Liver (tissue), 3 donors: ENCODE results near the gene COQ7.

ENCODE experiments used
- HNF4A ChIP-seq, 2 donors: conservative IDR thresholded peaks; 2 replicates each; pipeline ENCODE4 v1.6.1; 2016; ENCODE audit warnings: antibody characterized with exemption in 2 of 2, mild to moderate bottlenecking in 2 of 2
- RAD21 ChIP-seq, 2 donors: IDR thresholded peaks; 2 replicates each; pipeline ENCODE4 v1.6.1; 2016; ENCODE audit warnings: antibody characterized with exemption in 2 of 2, mild to moderate bottlenecking in 2 of 2
- RXRA ChIP-seq, 2 donors: IDR thresholded peaks; 2 replicates each; pipeline ENCODE4 v1.6.1; 2017 to 2018; ENCODE audit warnings: antibody characterized with exemption in 2 of 2, mild to moderate bottlenecking in 1 of 2
- SP1 ChIP-seq: IDR thresholded peaks from 2 replicates; pipeline ENCODE4 v1.6.1; 2018; ENCODE audit warnings: antibody characterized with exemption, mild to moderate bottlenecking
- YY1 ChIP-seq: IDR thresholded peaks from 2 replicates; pipeline ENCODE4 v1.6.1; 2016; ENCODE audit warnings: antibody characterized with exemption, mild to moderate bottlenecking
- TF ChIP-seq, protein P1 (sequence below): fragments of 150-350 bp; IDR thresholded peaks from 2 replicates; pipeline ENCODE4 v1.5.1; 2017; ENCODE audit warnings: improper control_type of control experiment, low read depth, low read length; ENCODE audit not compliant: missing input control
- TF ChIP-seq, protein P2 (sequence below): IDR thresholded peaks from 2 replicates; pipeline ENCODE4 v1.6.1; 2016; ENCODE audit warnings: antibody characterized with exemption
- TF ChIP-seq, protein P3 (sequence below): IDR thresholded peaks from 2 replicates; pipeline ENCODE4 v1.6.1; 2016; ENCODE audit warnings: antibody characterized with exemption
- donor health status: healthy.
- donor health status: healthy.

DNA sequence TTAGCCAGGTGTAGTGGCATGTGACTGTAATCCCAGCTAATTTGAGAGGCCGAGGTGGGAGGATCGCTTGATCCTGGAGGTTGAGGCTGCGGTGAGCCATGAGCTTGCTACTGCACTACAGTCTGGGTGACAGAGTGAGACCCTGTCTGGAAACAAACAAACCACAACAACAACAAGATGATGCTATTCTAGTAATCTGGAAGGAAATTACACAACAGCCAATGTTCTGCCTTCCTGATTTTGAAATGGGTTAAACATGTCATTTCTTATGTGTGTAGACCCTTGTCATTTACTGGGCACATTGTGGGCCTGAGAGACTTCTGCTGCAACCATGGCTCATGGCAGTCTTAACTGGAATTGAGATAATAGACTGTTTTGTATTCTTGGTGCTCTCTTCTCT, 5.9 kb downstream of the COQ7 start:
- TF ChIP-seq, protein P1, sequence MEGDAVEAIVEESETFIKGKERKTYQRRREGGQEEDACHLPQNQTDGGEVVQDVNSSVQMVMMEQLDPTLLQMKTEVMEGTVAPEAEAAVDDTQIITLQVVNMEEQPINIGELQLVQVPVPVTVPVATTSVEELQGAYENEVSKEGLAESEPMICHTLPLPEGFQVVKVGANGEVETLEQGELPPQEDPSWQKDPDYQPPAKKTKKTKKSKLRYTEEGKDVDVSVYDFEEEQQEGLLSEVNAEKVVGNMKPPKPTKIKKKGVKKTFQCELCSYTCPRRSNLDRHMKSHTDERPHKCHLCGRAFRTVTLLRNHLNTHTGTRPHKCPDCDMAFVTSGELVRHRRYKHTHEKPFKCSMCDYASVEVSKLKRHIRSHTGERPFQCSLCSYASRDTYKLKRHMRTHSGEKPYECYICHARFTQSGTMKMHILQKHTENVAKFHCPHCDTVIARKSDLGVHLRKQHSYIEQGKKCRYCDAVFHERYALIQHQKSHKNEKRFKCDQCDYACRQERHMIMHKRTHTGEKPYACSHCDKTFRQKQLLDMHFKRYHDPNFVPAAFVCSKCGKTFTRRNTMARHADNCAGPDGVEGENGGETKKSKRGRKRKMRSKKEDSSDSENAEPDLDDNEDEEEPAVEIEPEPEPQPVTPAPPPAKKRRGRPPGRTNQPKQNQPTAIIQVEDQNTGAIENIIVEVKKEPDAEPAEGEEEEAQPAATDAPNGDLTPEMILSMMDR = no peak
- TF ChIP-seq YY1 = no peak
- no peak for TF ChIP-seq HNF4A (conservative IDR thresholded peaks at IDR 0.05)
- TF ChIP-seq RAD21 (IDR thresholded peaks at IDR 0.05) = no peak
- TF ChIP-seq, protein P2, sequence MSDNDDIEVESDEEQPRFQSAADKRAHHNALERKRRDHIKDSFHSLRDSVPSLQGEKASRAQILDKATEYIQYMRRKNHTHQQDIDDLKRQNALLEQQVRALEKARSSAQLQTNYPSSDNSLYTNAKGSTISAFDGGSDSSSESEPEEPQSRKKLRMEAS = no peak
- no peak for TF ChIP-seq SP1
- TF ChIP-seq RXRA (IDR thresholded peaks at IDR 0.05) = no peak
- TF ChIP-seq, protein P3, sequence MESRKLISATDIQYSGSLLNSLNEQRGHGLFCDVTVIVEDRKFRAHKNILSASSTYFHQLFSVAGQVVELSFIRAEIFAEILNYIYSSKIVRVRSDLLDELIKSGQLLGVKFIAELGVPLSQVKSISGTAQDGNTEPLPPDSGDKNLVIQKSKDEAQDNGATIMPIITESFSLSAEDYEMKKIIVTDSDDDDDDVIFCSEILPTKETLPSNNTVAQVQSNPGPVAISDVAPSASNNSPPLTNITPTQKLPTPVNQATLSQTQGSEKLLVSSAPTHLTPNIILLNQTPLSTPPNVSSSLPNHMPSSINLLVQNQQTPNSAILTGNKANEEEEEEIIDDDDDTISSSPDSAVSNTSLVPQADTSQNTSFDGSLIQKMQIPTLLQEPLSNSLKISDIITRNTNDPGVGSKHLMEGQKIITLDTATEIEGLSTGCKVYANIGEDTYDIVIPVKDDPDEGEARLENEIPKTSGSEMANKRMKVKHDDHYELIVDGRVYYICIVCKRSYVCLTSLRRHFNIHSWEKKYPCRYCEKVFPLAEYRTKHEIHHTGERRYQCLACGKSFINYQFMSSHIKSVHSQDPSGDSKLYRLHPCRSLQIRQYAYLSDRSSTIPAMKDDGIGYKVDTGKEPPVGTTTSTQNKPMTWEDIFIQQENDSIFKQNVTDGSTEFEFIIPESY = no peak
